Upper lobe of left lung (tissue), 4 donors: ENCODE data around the gene PACSIN1.

Experiments
- CTCF ChIP-seq, 6 experiments: fragments of 450-650 bp in 4 of 6; fragments of 200-600 bp in 2 of 6; sonication (generic) in 2 of 6; IDR thresholded peaks; one replicate each; pipeline ENCODE4 v1.5.1; 2016 to 2019; ENCODE audit warnings: antibody characterized with exemption in 6 of 6
- EP300 ChIP-seq, 4 donors: sonication (generic); formaldehyde crosslinking; IDR thresholded peaks; one replicate each; pipeline ENCODE4 v1.5.1; 2017; ENCODE audit warnings: antibody characterized with exemption in 4 of 4, control low read depth in 2 of 4
- POLR2A ChIP-seq, 4 donors: fragments of 450-650 bp; IDR thresholded peaks; one replicate each; pipeline ENCODE4 v1.5.1; 2016 to 2017; ENCODE audit warnings: antibody characterized with exemption in 4 of 4, mild to moderate bottlenecking in 2 of 4

DNA sequence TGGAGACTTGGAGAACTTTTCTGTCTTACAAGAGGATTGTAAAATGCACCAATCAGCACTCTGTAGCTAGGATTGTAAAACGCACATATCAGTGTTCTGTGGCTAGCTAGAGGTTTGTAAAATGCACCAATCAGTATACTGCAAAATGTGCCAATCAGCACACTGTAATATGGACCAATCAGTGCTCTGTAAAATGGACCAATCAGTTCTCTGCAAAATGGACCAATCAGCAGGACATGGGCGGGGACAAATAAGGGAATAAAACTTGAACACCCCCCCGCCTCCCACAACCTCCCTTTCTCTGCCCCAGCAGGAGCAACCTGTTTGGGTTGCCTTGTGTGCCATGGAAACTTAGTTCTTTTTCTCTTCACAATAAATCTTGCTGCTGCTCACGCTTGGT is 27.2 kb upstream of the PACSIN1 start:
- no peak for TF ChIP-seq POLR2A (IDR thresholded peaks at IDR 0.05)
- no peak for TF ChIP-seq CTCF (IDR thresholded peaks at IDR 0.05)
- TF ChIP-seq EP300 (IDR thresholded peaks at IDR 0.05): no peak
